ENCODE measurements around the gene MAP3K5. TPM values are rescaled to one million over a fixed set of nuclear protein-coding genes. Genes with fewer than 3 reads are reported as not detected.

Gene MAP3K5
- total and polyA plus RNA-seq, 12 donors: 41.9 to 306 (median 215) TPM

DNA sequence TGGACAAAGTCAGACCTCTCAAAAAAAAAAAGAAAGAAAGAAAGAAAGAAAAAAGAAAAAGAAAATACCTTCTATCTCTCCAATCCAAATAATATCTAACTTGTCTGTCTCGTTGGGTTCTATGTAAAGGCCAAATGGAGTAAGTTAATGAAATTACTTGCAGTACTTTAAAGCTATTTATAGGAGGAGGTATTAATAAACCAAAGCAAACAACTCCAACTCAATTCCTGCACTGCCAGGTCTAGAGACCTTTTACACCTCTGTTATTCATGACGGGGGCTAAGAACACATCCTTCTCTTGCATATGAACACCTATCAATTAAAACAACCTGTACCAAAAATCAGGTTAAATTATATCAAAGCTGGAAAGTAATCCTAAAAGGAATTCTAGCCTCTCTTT is 80.6 kb downstream of the MAP3K5 start:
- Histone ChIP-seq H3K27me3 (no peaks in the 10 kb centered on the region), H3K9me3 (replicated peaks in 1 of 3) (no peaks in the 10 kb centered on the region), H3K4me1 (replicated peaks in 1 of 2) (peaks cover 20 to 30% of the 10 kb centered on the region in 2 donors), H3K4me3 (no peak overlapping the region), H3K27ac (no peak overlapping the region), H3K36me3 (replicated peaks in 1 of 2) (peaks cover 0 to 5% of the 10 kb centered on the region in 2 donors)
- no peak for DNase-seq
- intact Hi-C loops (cut with DNase I): no loop called here
- WGBS, 4 donors: 88 to 94% (median 90%) methylated on average over 2 of the region's 2 CpGs
- no peak for TF ChIP-seq POLR2A (IDR thresholded peaks at IDR 0.05)
- TF ChIP-seq, protein P1, sequence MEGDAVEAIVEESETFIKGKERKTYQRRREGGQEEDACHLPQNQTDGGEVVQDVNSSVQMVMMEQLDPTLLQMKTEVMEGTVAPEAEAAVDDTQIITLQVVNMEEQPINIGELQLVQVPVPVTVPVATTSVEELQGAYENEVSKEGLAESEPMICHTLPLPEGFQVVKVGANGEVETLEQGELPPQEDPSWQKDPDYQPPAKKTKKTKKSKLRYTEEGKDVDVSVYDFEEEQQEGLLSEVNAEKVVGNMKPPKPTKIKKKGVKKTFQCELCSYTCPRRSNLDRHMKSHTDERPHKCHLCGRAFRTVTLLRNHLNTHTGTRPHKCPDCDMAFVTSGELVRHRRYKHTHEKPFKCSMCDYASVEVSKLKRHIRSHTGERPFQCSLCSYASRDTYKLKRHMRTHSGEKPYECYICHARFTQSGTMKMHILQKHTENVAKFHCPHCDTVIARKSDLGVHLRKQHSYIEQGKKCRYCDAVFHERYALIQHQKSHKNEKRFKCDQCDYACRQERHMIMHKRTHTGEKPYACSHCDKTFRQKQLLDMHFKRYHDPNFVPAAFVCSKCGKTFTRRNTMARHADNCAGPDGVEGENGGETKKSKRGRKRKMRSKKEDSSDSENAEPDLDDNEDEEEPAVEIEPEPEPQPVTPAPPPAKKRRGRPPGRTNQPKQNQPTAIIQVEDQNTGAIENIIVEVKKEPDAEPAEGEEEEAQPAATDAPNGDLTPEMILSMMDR (IDR thresholded peaks at IDR 0.05): no peak

DNA sequence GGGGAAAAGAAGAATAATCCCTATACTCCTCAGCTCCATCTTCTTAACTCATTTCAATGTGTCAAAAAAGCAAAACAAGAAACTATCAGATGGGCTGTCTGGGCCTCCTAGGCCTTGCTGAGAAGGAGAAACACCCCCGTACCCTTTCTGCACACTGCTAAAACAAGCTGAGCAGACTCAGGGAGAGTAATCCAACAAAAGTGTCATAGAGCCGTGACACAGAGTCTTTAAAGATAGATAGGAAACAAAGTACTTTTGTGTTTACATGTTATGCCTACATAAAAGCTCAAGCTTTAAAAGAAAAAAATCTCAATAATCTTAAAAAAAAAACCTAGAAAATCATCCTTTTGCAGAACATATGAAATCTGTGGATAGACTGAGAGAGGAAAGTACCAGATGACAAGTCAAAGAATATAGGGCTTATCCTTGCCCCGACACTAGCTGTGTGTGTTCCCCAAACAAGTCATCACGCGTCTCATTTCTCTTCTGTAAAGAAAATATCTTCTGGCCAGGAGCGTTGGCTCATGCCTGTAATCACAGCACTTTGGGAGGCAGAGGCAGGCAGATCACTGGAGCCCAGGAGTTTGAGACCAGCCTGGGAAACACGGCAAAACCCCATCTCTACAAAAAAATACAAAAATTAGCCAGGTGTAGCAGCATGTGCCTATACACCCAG is 81.3 kb downstream of the MAP3K5 start:
- 87 to 94% (median 93%) methylated on average over 7 of the region's 7 CpGs for WGBS, 4 donors
- no peak overlapping the region for H3K27ac ChIP-seq
- no peak overlapping the region for H3K4me3 ChIP-seq
- TF ChIP-seq, protein P1 (IDR thresholded peaks at IDR 0.05): no peak
- TF ChIP-seq POLR2A (IDR thresholded peaks at IDR 0.05): no peak
- H3K36me3 ChIP-seq (replicated peaks in 1 of 2): peaks cover 0 to 6% of the 10 kb centered on the region in 2 donors
- peaks cover 15 to 24% of the 10 kb centered on the region in 2 donors for H3K4me1 ChIP-seq (replicated peaks in 1 of 2)
- no peak for DNase-seq
- no peaks in the 10 kb centered on the region for H3K9me3 ChIP-seq (replicated peaks in 1 of 3)
- no peaks in the 10 kb centered on the region for H3K27me3 ChIP-seq
- intact Hi-C loops (cut with DNase I): no loop called here

DNA sequence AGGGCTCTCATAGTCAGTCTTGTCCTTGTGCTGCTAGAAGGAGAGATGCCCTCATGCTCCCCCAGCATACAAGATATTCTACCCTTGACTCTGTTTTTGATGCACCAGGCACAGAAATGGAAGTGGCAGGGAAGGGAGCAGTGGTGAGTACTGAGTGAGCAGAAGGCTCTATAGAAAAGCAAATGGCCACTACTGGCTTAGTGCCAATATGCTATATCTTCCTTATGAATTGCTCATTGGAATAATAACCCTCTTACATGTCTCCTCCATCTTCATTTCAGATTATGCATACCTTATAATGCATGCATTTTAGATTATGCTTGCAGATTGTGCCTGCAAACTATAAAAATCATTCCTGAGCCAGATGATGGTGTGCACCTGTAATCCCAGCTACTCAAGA is 82.8 kb downstream of the MAP3K5 start:
- H3K4me3 ChIP-seq: no peak overlapping the region
- no peak for DNase-seq
- no peak for TF ChIP-seq POLR2A (IDR thresholded peaks at IDR 0.05)
- TF ChIP-seq, protein P1 (IDR thresholded peaks at IDR 0.05): no peak
- peaks cover 13 to 23% of the 10 kb centered on the region in 2 donors for H3K4me1 ChIP-seq (replicated peaks in 1 of 2)
- intact Hi-C loops (cut with DNase I): no loop called here
- H3K27me3 ChIP-seq: no peaks in the 10 kb centered on the region
- H3K36me3 ChIP-seq (replicated peaks in 1 of 2): peaks cover 0 to 20% of the 10 kb centered on the region in 2 donors
- H3K27ac ChIP-seq: no peak overlapping the region
- H3K9me3 ChIP-seq (replicated peaks in 1 of 3): no peaks in the 10 kb centered on the region

DNA sequence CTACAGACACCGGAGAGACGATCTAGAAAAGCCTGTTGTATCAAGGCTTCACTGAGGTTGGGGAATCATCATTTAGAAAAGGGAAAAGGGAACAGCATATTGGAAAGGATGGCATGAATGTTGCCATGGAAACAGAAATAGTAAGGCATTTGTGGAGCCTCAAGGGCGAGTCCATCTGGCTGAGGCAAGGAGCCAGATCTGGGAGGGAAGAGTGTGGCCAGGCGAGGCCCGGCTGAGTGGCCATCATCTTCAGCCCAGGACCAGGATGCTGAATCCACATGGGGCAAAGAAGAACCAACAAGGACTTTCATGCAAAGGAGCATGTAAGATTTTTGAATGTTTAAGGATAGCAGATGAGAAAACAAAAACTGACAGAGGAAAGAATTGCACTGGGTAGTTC is 85.8 kb downstream of the MAP3K5 start:
- no peak overlapping the region for H3K27ac ChIP-seq
- TF ChIP-seq POLR2A (IDR thresholded peaks at IDR 0.05): no peak
- TF ChIP-seq, protein P1 (IDR thresholded peaks at IDR 0.05): no peak
- H3K27me3 ChIP-seq: no peaks in the 10 kb centered on the region
- no peaks in the 10 kb centered on the region for H3K9me3 ChIP-seq (replicated peaks in 1 of 3)
- 70 to 84% (median 76%) methylated on average over 5 of the region's 5 CpGs for WGBS, 4 donors
- H3K4me3 ChIP-seq: no peak overlapping the region
- H3K4me1 ChIP-seq (replicated peaks in 1 of 2): peaks cover 13 to 43% of the 10 kb centered on the region in 2 donors
- peak in 1 of 7 donors; percentile 43 for DNase-seq
- peaks cover 0 to 25% of the 10 kb centered on the region in 2 donors for H3K36me3 ChIP-seq (replicated peaks in 1 of 2)
- intact Hi-C loops (cut with DNase I): no loop called here

All from adrenal gland (tissue), 12 donors.